Testis (tissue), 3 donors: ENCODE data around the gene IL6ST. TPM values are rescaled to one million over a fixed set of nuclear protein-coding genes. Genes with fewer than 3 reads are reported as not detected.

Source experiments
- DNase-seq: peaks from one replicate; pipeline ENCODE4 v3.0.0-alpha.2; 2019
- H3K27ac ChIP-seq, 2 donors: fragments of 200-600 bp; sonication (generic); one replicate each; pipeline ENCODE4 v1.5.1; 2019
- H3K27me3 ChIP-seq: fragments of 200-600 bp; sonication (generic); one replicate; pipeline ENCODE4 v1.5.1; 2019
- H3K36me3 ChIP-seq: fragments of 200-600 bp; sonication (generic); one replicate; pipeline ENCODE4 v1.5.1; 2017; ENCODE audit warnings: low read depth; ENCODE audit errors: missing control alignments
- H3K4me1 ChIP-seq: fragments of 200-600 bp; sonication (generic); one replicate; pipeline ENCODE4 v1.5.1; 2019
- H3K4me3 ChIP-seq, 2 donors: fragments of 200-600 bp; sonication (generic); one replicate each; pipeline ENCODE4 v1.5.1; 2017 to 2019
- H3K9me3 ChIP-seq: fragments of 200-600 bp; sonication (generic); one replicate; pipeline ENCODE4 v1.5.1; 2017
- CTCF ChIP-seq, 3 experiments: fragments of 450-650 bp in 2 of 3; fragments of 200-600 bp in 1 of 3; sonication (generic) in 1 of 3; IDR thresholded peaks; one replicate each; pipeline ENCODE4 v1.5.1; 2016 to 2019; ENCODE audit warnings: antibody characterized with exemption in 3 of 3, mild to moderate bottlenecking in 2 of 3, moderate library complexity in 1 of 3
- POLR2A ChIP-seq: fragments of 450-650 bp; IDR thresholded peaks from one replicate; pipeline ENCODE4 v1.6.1; 2017; ENCODE audit warnings: antibody characterized with exemption, mild to moderate bottlenecking, moderate library complexity
- WGBS, 2 donors: methylation state at CpG; one replicate each; pipeline ENCODE4 v1.1.5; 2018; 5-methylcytosine and 5-hydroxymethylcytosine counted together
- intact Hi-C: fragments of 100-400 bp; cut with DNase I; formaldehyde crosslinking; loops from one replicate; pipeline ENCODE4 v1.15.1; 2023; ENCODE audit warnings: low total_unique reads
- polyA plus RNA-seq: library from polyadenylated mRNA; stranded (reverse); fragments of 350-450 nt; fragmentation: Illumina TruSeq; extraction: RNeasy Lipid Tissue Mini Kit (QIAGEN cat#74804); gene quantifications from one replicate; pipeline ENCODE4 v1.2.3, GENCODE V29; 2014; ENCODE audit warnings: low read depth, low replicate concordance; ENCODE audit not compliant: insufficient read depth
- total RNA-seq, 2 donors: library from RNA; depleted of rRNA; stranded (reverse); fragments of >200 nt; gene quantifications; one replicate each; pipeline ENCODE4 v1.2.3, GENCODE V29; 2016

The IL6ST gene
- total and polyA plus RNA-seq, 3 donors from 2014 or later = 63.0 to 98.2 (median 83.1) TPM

GRCh38 chr5:55923177-55923771 lies 71.5 kb downstream of the IL6ST start:
- intact Hi-C loops = no loop called here
- Histone ChIP-seq H3K27ac (no peak overlapping the region), H3K36me3 (no peaks in the 10 kb centered on the region), H3K4me1 (no peaks in the 10 kb centered on the region), H3K27me3 (no peaks in the 10 kb centered on the region), H3K4me3 (no peak overlapping the region), H3K9me3 (no peaks in the 10 kb centered on the region)
- WGBS, 2 donors = 59 to 70% methylated on average over 16 to 17 of the region's 17 CpGs
- DNase-seq = no peak
- TF ChIP-seq CTCF (IDR thresholded peaks at IDR 0.05) = no peak
- no peak for TF ChIP-seq POLR2A

- no peaks in the 10 kb centered on the region for H3K9me3 ChIP-seq
- H3K27me3 ChIP-seq = no peaks in the 10 kb centered on the region
- WGBS, 2 donors = 77 to 80% methylated on average over 4 of the region's 4 CpGs
- DNase-seq = no peak
- intact Hi-C loops = no loop called here
- no peaks in the 10 kb centered on the region for H3K4me1 ChIP-seq
- no peak overlapping the region for H3K4me3 ChIP-seq
- H3K36me3 ChIP-seq = no peaks in the 10 kb centered on the region
- TF ChIP-seq CTCF (IDR thresholded peaks at IDR 0.05) = no peak
- no peak for TF ChIP-seq POLR2A
- H3K27ac ChIP-seq = no peak overlapping the region
These were observed 73.1 kb downstream of the IL6ST start for GRCh38 chr5:55921617-55922016.

- no peaks in the 10 kb centered on the region for H3K9me3 ChIP-seq
- no peaks in the 10 kb centered on the region for H3K36me3 ChIP-seq
- no peaks in the 10 kb centered on the region for H3K4me1 ChIP-seq
- TF ChIP-seq POLR2A = no peak
- no peak for TF ChIP-seq CTCF (IDR thresholded peaks at IDR 0.05)
- intact Hi-C loops = no loop called here
- 62 to 84% methylated on average over 5 of the region's 5 CpGs for WGBS, 2 donors
- no peak overlapping the region for H3K27ac ChIP-seq
- H3K27me3 ChIP-seq = no peaks in the 10 kb centered on the region
- no peak overlapping the region for H3K4me3 ChIP-seq
- DNase-seq = no peak
These were observed 74.0 kb downstream of the IL6ST start for GRCh38 chr5:55920784-55921183.

- no peaks in the 10 kb centered on the region for H3K36me3 ChIP-seq
- no peaks in the 10 kb centered on the region for H3K9me3 ChIP-seq
- H3K27me3 ChIP-seq = no peaks in the 10 kb centered on the region
- intact Hi-C loops = no loop called here
- WGBS, 2 donors = 86 to 88% methylated on average over 3 of the region's 3 CpGs
- DNase-seq = no peak
- no peak overlapping the region for H3K27ac ChIP-seq
- H3K4me1 ChIP-seq = no peaks in the 10 kb centered on the region
- H3K4me3 ChIP-seq = no peak overlapping the region
- no peak for TF ChIP-seq POLR2A
- TF ChIP-seq CTCF (IDR thresholded peaks at IDR 0.05) = no peak
These were observed 75.1 kb downstream of the IL6ST start for GRCh38 chr5:55919625-55920024.
